NB4 (cell line): ENCODE results near the gene CDKAL1.

ENCODE experiments used
- MAX ChIP-seq: IDR thresholded peaks from 2 replicates; pipeline ENCODE4 v1.6.1; 2011; ENCODE audit warnings: low read depth, low read length
- POLR2A ChIP-seq: IDR thresholded peaks from 2 replicates; pipeline ENCODE4 v1.6.1; 2011; ENCODE audit warnings: mild to moderate bottlenecking; ENCODE audit not compliant: insufficient read length; ENCODE audit errors: extremely low read depth

GRCh38 chr6:21277601-21278374, 743.5 kb downstream of the CDKAL1 start:
- TF ChIP-seq MAX (no peak), POLR2A (no peak)
